Activated CD8-positive, alpha-beta T cell treated with anti-CD3 and anti-CD28 coated beads for 36 hours (primary cell): ENCODE measurements around the gene CKM. TPM values are rescaled to one million over a fixed set of nuclear protein-coding genes. Genes with fewer than 3 reads are reported as not detected.

Experiments used
- ATAC-seq: fragments of 200-7000 bp; cut with Tn5 transposase; one replicate; pipeline ENCODE4 v1.10.0; 2021; ENCODE audit warnings: mild to moderate bottlenecking, moderate library complexity
- CTCF ChIA-PET: fragments of 350-600 bp; sonication (Branson Sonifier 250); formaldehyde crosslinking; loops from one replicate; lab custom pipeline; 2021; ENCODE audit warnings: antibody characterized with exemption; lab: Charles Lee
- POLR2A ChIA-PET: fragments of 350-600 bp; sonication (Branson Sonifier 250); formaldehyde crosslinking; loops from one replicate; lab custom pipeline; 2021; ENCODE audit warnings: antibody characterized with exemption; lab: Charles Lee
- DNase-seq: peaks from one replicate; pipeline ENCODE4 v3.0.0-alpha.2; 2020
- H3K27ac Mint-ChIP-seq: one replicate; pipeline ENCODE4 v1.8.0; 2021; ENCODE audit warnings: mild to moderate bottlenecking, mixed read lengths
- H3K27me3 Mint-ChIP-seq: one replicate; pipeline ENCODE4 v1.8.0; 2021; ENCODE audit warnings: mixed read lengths
- H3K36me3 Mint-ChIP-seq: one replicate; pipeline ENCODE4 v1.8.0; 2021; ENCODE audit warnings: low read depth, mixed read lengths
- H3K4me1 Mint-ChIP-seq: one replicate; pipeline ENCODE4 v1.8.0; 2021; ENCODE audit warnings: low read depth, mixed read lengths
- H3K4me3 Mint-ChIP-seq: one replicate; pipeline ENCODE4 v1.8.0; 2021; ENCODE audit warnings: mild to moderate bottlenecking, moderate library complexity, mixed read lengths
- H3K9me3 Mint-ChIP-seq: one replicate; pipeline ENCODE4 v1.8.0; 2021; ENCODE audit warnings: mixed read lengths
- intact Hi-C: fragments of 100-400 bp; cut with micrococcal nuclease; formaldehyde crosslinking; loops from one replicate; pipeline ENCODE4 v1.10.0; 2022
- total RNA-seq, 2 experiments: library from RNA; stranded (reverse); gene quantifications; one replicate each; pipeline ENCODE4 v1.2.3, GENCODE V29; 2021
- TF ChIP-seq, protein P1 (sequence below): fragments of 200-600 bp; IDR thresholded peaks from one replicate; pipeline ENCODE4 v1.8.0; 2022; ENCODE audit warnings: antibody characterized with exemption, mild to moderate bottlenecking

Gene CKM
- total RNA-seq, 2 experiments from 2014 or later, result not detected

DNA sequence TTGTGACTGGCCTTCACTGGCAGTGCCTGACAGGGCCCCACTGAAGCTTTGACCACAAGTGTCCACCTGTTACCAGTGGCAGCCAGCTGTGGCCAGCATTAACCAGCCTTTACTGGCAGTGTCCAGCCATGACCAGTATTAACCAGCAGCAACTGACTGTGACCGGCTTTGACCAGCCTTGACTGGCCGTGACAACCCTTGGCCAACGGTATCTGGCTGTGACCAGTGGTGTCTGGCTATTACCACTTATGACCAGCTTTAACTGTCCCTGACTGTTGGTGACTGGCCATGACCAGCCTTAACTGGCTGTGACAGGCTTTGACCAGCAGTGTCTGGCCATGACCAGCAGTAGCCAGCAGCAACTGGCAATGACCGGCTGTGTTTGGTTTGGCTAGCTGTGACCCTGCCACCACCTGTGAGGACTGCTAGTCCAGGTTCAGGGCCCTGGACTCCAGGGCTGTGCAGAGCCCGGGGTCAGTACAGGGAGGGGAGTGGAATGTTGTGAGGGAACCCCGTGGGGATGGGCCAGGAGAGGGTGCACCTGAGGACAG, 32.2 kb downstream of the CKM start:
- Mint-ChIP-seq H3K36me3 (peaks cover 24% of the 10 kb centered on the region), H3K27ac (no peak overlapping the region), H3K4me1 (peaks cover 10% of the 10 kb centered on the region), H3K4me3 (no peak overlapping the region), H3K9me3 (no peaks in the 10 kb centered on the region), H3K27me3 (no peaks in the 10 kb centered on the region)
- ChIA-PET CTCF (no interaction called here), POLR2A (no interaction called here)
- no peak for DNase-seq
- ATAC-seq, result no peak
- intact Hi-C loops, result no loop called here
- TF ChIP-seq, protein P1, sequence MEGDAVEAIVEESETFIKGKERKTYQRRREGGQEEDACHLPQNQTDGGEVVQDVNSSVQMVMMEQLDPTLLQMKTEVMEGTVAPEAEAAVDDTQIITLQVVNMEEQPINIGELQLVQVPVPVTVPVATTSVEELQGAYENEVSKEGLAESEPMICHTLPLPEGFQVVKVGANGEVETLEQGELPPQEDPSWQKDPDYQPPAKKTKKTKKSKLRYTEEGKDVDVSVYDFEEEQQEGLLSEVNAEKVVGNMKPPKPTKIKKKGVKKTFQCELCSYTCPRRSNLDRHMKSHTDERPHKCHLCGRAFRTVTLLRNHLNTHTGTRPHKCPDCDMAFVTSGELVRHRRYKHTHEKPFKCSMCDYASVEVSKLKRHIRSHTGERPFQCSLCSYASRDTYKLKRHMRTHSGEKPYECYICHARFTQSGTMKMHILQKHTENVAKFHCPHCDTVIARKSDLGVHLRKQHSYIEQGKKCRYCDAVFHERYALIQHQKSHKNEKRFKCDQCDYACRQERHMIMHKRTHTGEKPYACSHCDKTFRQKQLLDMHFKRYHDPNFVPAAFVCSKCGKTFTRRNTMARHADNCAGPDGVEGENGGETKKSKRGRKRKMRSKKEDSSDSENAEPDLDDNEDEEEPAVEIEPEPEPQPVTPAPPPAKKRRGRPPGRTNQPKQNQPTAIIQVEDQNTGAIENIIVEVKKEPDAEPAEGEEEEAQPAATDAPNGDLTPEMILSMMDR, result no peak

DNA sequence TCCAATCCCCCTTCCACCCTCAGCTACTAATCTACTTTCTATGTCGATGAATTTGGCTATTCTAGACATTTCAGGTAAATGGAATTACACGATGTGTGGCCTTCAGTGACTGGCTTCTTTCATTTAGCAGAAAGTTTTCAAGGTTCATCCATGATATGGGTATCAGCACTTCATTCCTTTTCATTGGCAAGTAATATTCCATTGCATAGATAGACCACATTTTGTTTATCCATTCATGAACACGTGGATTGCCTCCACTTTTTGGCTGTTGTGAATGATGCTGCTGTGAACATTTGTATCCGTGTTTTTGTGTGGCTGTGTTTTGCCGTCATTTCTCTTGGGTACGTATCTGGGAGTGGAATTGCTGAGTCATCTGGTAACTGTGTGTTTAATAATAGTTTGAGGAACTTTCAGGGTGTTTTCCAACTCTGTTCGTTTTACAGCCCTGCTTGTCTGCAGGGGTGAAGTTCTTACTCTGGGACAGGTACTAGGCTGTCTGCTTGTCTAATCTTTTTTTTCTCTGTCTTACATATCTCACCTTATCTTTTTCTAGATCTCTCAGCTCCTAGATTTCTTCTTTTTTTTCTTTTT, 39.1 kb downstream of the CKM start:
- no peak for DNase-seq
- Mint-ChIP-seq H3K36me3 (peaks cover 29% of the 10 kb centered on the region), H3K9me3 (peaks cover 4% of the 10 kb centered on the region), H3K27ac (no peak overlapping the region), H3K27me3 (no peaks in the 10 kb centered on the region), H3K4me3 (no peak overlapping the region), H3K4me1 (no peaks in the 10 kb centered on the region)
- POLR2A ChIA-PET, result no interaction called here
- TF ChIP-seq, protein P1, result no peak
- intact Hi-C loops, result no loop called here
- no peak for ATAC-seq
- CTCF ChIA-PET, result no interaction called here

DNA sequence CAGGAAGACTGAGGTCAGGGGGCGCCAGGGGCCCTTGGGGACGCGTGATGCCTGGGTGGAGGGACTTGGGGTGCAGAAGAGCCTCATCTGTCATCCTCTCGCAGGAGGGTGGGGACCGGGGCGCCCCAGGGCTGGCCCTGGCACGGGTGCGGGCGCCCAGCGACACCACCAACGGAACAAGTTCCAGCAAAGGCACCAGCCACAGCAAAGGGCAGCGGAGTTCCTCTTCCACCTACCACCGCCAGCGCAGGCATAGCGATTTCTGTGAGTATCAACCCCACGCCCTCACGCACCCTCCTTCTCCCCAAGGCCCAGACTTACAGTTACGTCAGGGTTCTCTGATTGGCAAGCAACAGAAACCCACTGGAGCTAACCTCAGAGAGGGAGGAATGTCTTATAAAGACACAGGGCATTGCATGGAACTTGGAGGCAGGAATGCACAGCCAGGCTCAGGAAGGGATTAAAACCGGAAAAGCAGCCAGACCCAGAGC, 42.2 kb downstream of the CKM start:
- H3K36me3 Mint-ChIP-seq, result peaks cover 19% of the 10 kb centered on the region
- ChIA-PET CTCF (no interaction called here), POLR2A (no interaction called here)
- no peak for DNase-seq
- TF ChIP-seq, protein P1, result no peak
- no peak for ATAC-seq
- no peak overlapping the region for H3K4me3 Mint-ChIP-seq
- no peaks in the 10 kb centered on the region for H3K4me1 Mint-ChIP-seq
- H3K27me3 Mint-ChIP-seq, result no peaks in the 10 kb centered on the region
- no peak overlapping the region for H3K27ac Mint-ChIP-seq
- intact Hi-C loops, result no loop called here
- peaks cover 4% of the 10 kb centered on the region for H3K9me3 Mint-ChIP-seq

DNA sequence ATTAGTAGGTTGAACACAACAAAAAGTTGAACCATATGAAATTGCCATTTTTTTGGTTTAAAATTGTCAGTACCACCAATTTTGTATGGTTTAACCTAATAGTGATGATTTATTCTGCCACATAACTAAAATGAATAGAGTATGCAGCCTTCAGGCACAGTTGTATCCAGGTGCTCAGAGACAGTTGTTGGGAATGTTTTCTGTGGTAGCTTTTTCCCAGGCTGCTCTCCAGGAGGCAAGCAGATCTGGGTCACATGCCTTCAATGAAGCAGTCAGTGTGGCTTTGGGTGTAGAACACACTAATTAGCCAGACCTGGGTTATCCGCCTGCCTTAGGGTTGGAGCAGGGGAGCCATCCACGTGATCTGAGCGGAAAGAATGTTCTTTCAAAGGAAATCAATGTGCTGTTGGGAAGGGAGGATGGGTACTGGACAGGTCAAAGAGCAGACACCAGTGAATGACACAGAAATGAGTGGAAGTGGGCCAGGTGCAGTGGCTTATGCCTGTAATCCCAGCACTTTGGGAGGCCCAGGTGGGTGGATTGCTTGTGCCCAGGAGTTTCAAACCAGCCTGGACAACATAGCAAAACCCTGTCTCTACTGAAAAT, 43.0 kb downstream of the CKM start:
- H3K9me3 Mint-ChIP-seq, result peaks cover 4% of the 10 kb centered on the region
- H3K27ac Mint-ChIP-seq, result no peak overlapping the region
- TF ChIP-seq, protein P1, result no peak
- peaks cover 16% of the 10 kb centered on the region for H3K36me3 Mint-ChIP-seq
- DNase-seq, result no peak
- POLR2A ChIA-PET, result no interaction called here
- ATAC-seq, result no peak
- H3K4me1 Mint-ChIP-seq, result no peaks in the 10 kb centered on the region
- no peaks in the 10 kb centered on the region for H3K27me3 Mint-ChIP-seq
- CTCF ChIA-PET, result no interaction called here
- intact Hi-C loops, result no loop called here
- no peak overlapping the region for H3K4me3 Mint-ChIP-seq

DNA sequence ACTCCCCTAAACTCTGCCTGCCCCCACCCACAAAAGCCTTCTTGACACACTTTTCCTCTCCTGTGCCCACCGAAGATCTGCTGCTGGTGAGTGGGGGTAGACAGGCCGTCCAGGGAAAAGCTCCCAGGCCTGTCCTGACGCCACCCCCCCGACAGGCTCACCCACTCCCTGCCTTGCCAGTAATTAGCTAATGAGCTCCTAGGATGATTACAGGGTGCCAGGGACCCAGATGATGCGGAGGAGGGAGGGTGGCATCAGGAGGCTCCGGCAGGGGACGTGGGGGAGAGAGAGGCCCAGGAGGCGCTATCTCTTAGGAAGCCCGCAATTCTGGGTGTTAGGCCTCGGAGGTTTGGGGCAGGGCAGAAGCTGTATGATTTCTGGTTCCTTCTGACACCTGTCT, 44.6 kb downstream of the CKM start:
- ATAC-seq (no peak), DNase-seq (no peak)
- CTCF ChIA-PET, result no interaction called here
- H3K27me3 Mint-ChIP-seq, result no peaks in the 10 kb centered on the region
- H3K4me1 Mint-ChIP-seq, result no peaks in the 10 kb centered on the region
- POLR2A ChIA-PET, result no interaction called here
- H3K4me3 Mint-ChIP-seq, result no peak overlapping the region
- no peak overlapping the region for H3K27ac Mint-ChIP-seq
- no peaks in the 10 kb centered on the region for H3K9me3 Mint-ChIP-seq
- TF ChIP-seq, protein P1, result no peak
- intact Hi-C loops, result no loop called here
- peaks cover 15% of the 10 kb centered on the region for H3K36me3 Mint-ChIP-seq
